ENCODE measurements around the gene MYD88.

MYD88 gene

GRCh38 chr3:38114052-38114874 lies 24.2 kb upstream of the MYD88 start:
- DNase-seq = no peak

- no peak for DNase-seq
These were observed 23.4 kb upstream of the MYD88 start for GRCh38 chr3:38114875-38115644.

GRCh38 chr3:38115645-38116427 lies 22.6 kb upstream of the MYD88 start:
- DNase-seq = no peak

- DNase-seq = no peak
These were observed 21.8 kb upstream of the MYD88 start for GRCh38 chr3:38116471-38117162.

DNA sequence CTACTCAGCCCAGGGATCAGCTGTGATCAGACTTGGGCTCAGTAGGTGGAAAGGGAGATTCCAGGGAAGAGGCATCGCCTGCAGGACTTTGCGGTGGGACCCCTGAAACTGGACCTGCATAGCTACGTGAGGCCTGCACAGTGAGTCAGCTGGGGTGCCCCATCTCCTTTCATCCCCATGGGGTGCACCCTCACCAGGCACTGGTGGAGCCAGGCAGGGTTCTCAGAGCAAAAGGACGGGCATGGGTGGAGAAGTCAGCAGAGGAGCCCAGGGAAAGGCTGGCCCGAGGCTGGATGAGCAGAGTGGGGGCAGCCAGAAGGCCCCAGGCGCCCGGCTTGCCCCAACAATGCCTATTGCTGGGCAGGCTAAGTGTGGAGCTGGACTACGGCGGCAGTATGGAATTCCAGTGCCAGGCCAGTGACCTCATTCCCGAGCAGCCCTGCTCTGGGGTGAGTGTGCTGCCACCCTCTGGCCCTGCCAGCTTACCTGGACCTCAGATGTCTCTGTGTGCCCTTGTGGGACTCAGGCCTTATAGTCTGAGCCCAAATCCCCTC lies 21.2 kb upstream of the MYD88 start:
- no peak for DNase-seq

- DNase-seq = peak; percentile 89
These were observed 20.6 kb upstream of the MYD88 start for GRCh38 chr3:38117748-38118420.

GRCh38 chr3:38118421-38119247 lies 19.8 kb upstream of the MYD88 start:
- no peak for DNase-seq

DNA sequence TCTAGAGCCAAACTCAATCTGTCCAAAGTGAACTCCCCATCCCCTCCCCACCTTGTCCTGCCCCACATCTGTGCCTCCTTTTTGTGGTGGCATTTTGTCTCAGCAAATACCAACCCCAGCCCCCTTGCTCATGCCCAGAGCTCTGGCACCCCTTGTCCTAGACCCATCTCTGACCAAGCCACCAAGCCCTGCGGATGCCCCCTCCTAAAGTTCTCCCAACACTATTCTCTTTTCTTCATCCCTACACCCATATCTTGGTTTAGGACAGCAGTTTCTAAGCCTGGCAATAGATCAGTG lies 19.3 kb upstream of the MYD88 start:
- no peak for DNase-seq

DNA sequence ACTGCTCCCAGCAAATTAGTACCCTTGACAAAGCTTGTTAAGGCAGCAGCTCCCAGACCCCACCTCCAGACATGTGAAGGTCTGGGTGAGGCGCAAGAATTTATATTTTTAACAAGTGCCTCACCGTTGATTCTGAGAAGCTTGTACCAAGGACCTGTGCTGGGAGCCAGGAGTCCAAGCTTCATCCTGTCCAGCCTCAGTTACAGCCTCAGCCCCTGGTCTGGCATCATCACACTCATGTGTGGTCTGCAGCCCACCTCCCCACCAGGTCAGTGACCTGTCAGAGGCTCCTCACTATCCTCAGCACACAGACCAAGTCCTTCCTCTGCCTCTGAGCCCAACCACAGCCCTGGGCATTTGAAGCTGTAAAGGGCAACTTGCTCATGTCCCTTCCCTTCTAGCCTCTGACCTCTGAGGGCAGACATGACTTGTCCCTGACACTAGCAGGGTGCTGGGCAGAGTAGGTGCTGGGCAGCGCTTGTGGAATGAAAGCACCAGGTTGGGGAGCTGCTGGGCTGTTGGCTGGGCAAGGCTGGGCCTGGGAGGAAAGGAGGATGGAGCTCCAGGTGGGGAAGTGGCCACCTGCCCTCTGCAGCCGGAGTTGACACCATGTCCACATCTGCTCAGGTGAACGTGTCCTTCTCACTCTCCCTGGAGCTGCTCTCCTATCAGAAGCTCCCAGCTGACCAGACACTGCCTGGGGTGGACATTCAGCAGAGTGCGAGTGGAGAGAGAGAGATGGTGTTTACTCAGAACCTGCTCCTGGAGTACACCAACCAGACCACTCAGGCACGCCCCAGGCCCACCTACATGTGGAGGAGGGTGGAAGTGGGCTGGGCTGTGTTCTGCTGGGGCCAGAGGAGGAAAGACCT lies 18.4 kb upstream of the MYD88 start:
- no peak for DNase-seq

GRCh38 chr3:38120693-38121450 lies 17.6 kb upstream of the MYD88 start:
- DNase-seq = no peak

- no peak for DNase-seq
These were observed 17.0 kb upstream of the MYD88 start for GRCh38 chr3:38121451-38121831.

DNA sequence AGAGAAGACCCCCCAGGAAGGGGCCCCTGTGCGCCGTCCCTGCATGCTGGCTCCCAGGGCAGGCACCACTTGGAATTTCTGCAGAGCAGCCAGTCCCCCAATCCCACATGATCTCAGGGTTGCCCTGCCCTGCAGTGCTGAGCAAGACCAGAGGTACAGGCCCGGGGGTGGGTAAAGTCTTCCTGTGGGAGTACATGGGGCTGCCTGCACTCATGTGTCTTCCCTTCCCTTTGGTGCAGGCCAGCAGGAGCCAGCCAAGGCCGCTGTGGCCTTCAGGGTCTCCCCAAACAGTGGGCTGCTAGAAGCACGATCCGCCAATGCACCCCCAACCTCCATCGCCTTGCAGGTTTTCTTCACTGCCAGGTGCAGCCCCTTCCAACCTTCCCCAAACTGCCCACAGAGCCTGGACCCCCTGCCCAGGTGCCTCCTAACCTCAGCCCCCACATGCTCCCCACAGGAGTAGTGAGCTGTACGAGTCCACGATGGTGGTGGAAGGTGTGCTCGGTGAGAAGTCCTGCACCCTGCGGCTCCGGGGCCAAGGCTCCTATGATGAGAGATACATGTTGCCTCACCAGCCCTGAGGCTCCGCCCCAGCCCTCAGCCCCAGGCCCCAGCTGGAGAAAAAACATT lies 16.5 kb upstream of the MYD88 start:
- no peak for DNase-seq

- no peak for DNase-seq
These were observed 15.7 kb upstream of the MYD88 start for GRCh38 chr3:38122712-38123290.

DNA sequence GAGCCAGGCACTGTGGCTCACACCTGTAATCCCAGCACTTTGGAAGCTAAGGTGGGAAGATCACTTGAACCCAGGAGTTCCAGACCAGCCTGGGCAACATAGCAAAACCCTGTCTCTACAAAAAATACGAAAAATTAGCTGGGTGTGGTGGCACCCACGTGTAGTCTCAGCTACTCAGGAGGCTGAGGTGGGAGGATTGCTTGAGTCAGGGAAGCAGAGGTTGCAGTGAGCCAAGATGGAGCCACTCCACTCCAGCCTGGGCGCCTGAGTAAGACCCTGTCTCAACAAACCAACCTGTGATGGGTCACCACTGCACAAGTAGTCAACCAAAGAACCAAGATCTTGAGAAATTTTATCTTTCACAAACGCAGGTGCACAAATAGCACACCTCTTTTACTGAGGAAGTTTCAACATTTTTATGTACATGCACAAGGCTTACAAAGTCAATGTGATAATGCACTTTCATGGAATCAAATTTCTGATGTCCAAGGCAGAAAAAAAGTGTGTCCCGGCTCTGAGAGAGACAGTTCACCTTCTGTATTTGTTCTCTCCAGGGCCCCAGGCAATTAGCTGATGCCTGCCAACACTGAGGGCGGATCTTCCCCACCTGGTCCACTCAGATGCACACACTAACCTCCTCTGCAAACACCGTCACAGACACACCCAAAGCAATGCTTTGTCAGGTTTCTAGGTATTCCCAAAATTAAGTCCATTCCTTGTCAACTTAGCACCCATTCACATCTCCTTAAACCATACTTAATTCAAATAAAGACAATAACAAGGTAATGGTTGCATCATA lies 13.9 kb upstream of the MYD88 start:
- no peak for DNase-seq

- DNase-seq = no peak
These were observed 12.9 kb upstream of the MYD88 start for GRCh38 chr3:38125305-38126120.

- DNase-seq = no peak
These were observed 12.2 kb upstream of the MYD88 start for GRCh38 chr3:38126121-38126892.
